ENCODE data around the gene TTC17.
"Not testable (repeated sequence)": the region's sequence is repeated elsewhere in the genome, so short reads cannot be mapped to it uniquely, and the experiment has no call there.

Gene TTC17

GRCh38 chr11:43396617-43397016 lies 37.9 kb downstream of the TTC17 start:
- no peak for DNase-seq (ENCODE audit: low spot score)
- no peak for TF ChIP-seq CTCF (conservative IDR thresholded peaks at IDR 0.05; ENCODE audit: low read depth)
- H3K27ac ChIP-seq, result no peak overlapping the region
- CTCF ChIA-PET, result interaction anchor here (0.6 to 0.7 kb wide), 2 partner anchors 34 to 873 kb away, joined by 3 to 5 read pairs; no protein-coding TSS in a partner anchor
- POLR2A ChIA-PET (ENCODE audit: low non-redundant PET), result no interaction called here

- no peak overlapping the region for H3K27ac ChIP-seq
- ChIA-PET CTCF (interaction anchor here (0.6 to 0.7 kb wide), 2 partner anchors 34 to 874 kb away, joined by 3 to 5 read pairs; no protein-coding TSS in a partner anchor), POLR2A (ENCODE audit: low non-redundant PET) (no interaction called here)
- no peak for TF ChIP-seq CTCF (conservative IDR thresholded peaks at IDR 0.05; ENCODE audit: low read depth)
- DNase-seq (ENCODE audit: low spot score), result no peak
These were observed 38.5 kb downstream of the TTC17 start for GRCh38 chr11:43397251-43397650.

GRCh38 chr11:43399983-43400630 lies 41.4 kb downstream of the TTC17 start:
- CTCF ChIA-PET, result no interaction called here
- no peak for TF ChIP-seq CTCF (conservative IDR thresholded peaks at IDR 0.05; ENCODE audit: low read depth)
- H3K27ac ChIP-seq, result no peak overlapping the region
- no peak for DNase-seq (ENCODE audit: low spot score)
- POLR2A ChIA-PET (ENCODE audit: low non-redundant PET), result no interaction called here

- CTCF ChIA-PET, result no interaction called here
These were observed 42.5 kb downstream of the TTC17 start for GRCh38 chr11:43401252-43401651.

DNA sequence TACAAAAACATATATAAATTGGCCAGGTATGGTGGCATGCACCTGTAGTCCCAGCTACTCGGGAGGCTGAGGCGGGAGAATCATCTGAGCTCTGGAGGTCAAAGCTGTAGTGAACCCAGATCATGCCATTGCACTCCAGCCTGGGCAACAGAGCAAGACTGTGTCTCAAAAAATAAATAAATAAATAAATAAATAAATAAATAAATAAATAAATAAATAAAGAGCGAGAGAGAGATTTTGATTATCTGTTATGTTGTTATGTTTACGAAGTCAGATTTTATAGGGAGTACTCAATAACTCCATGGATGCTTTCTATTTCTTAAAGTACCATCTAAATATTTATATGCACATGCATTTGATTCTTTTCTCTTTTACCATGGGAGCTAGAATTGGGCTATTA lies 43.1 kb downstream of the TTC17 start:
- CTCF ChIA-PET; POLR2A ChIA-PET (ENCODE audit: low non-redundant PET); H3K27ac ChIP-seq; DNase-seq (ENCODE audit: low spot score): not testable (repeated sequence)

More at GRCh38 chr11:43401252-43401651, 42.5 kb downstream of the TTC17 start:
- no peak for TF ChIP-seq CTCF (conservative IDR thresholded peaks at IDR 0.05; ENCODE audit: low read depth)
- no peak for DNase-seq (ENCODE audit: low spot score)
- H3K27ac ChIP-seq, result no peak overlapping the region
- POLR2A ChIA-PET (ENCODE audit: low non-redundant PET), result no interaction called here

- DNase-seq (ENCODE audit: low spot score), result no peak
- POLR2A ChIA-PET (ENCODE audit: low non-redundant PET), result interaction anchor here (0.6 kb wide), 1 partner anchor 70 kb away, joined by 6 read pairs; no protein-coding TSS in a partner anchor
- CTCF ChIA-PET, result interaction anchor here (0.8 kb wide), 1 partner anchor 16 kb away, joined by 3 read pairs; no protein-coding TSS in a partner anchor
- no peak for TF ChIP-seq CTCF (conservative IDR thresholded peaks at IDR 0.05; ENCODE audit: low read depth)
- no peak overlapping the region for H3K27ac ChIP-seq
These were observed 44.9 kb downstream of the TTC17 start for GRCh38 chr11:43403357-43404231.
